ENCODE results near the gene RPS17.

The RPS17 gene

DNA sequence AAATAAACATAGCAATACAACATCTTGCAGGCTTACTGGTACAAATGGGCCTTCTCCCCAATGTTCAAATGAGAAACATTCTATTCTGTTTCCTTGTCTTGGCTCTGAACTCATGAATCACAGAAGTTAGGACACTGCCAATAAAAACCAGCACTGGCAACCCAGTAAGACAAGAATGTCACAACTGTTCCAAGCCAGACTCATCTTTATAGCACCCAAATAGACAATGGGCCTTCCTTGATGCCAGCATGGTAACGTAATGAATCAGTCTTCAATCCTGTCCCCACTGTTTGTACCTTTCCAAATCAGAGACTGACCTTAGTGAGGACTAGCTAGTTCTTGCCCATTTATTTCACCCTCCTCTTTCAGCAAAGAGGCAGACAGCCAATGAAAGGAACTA, 14.1 kb upstream of the RPS17 start:
- no peak for DNase-seq (ENCODE audit: low read depth)
- TF ChIP-seq CTCF (IDR thresholded peaks at IDR 0.05; ENCODE audit: low read depth, low read length), result no peak
- no peak for TF ChIP-seq POLR2A (IDR thresholded peaks at IDR 0.05; ENCODE audit: extremely low read depth, insufficient read length)
- TF ChIP-seq, protein P1, sequence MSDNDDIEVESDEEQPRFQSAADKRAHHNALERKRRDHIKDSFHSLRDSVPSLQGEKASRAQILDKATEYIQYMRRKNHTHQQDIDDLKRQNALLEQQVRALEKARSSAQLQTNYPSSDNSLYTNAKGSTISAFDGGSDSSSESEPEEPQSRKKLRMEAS (IDR thresholded peaks at IDR 0.05; ENCODE audit: low read depth, low read length), result no peak
- no peak for TF ChIP-seq MYC (IDR thresholded peaks at IDR 0.05; ENCODE audit: low read depth, low read length)
- no peak overlapping the region for H3K4me3 ChIP-seq (ENCODE audit: low read depth, low read length)

DNA sequence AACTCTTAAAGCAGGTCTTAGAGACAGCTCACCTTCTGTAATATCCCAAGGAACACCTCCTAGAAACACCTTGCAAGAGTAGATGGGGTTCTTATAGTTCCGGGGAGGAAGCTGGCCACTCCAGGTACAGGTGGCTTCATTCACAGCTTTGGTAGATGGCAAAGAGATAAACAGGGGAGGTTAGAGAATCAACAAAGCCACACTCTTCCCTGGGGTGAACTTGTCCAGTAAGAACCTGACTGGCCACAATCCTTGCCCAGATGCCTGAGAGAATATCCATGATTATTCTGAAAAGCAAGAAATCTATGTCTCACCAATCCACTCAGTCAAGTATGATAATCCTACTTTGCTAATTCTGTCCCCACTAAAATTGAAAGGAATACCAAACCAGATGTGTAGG, 13.6 kb upstream of the RPS17 start:
- H3K4me3 ChIP-seq (ENCODE audit: low read depth, low read length), result no peak overlapping the region
- TF ChIP-seq POLR2A (IDR thresholded peaks at IDR 0.05; ENCODE audit: extremely low read depth, insufficient read length), result no peak
- TF ChIP-seq, protein P1 (IDR thresholded peaks at IDR 0.05; ENCODE audit: low read depth, low read length), result no peak
- no peak for TF ChIP-seq CTCF (IDR thresholded peaks at IDR 0.05; ENCODE audit: low read depth, low read length)
- TF ChIP-seq MYC (IDR thresholded peaks at IDR 0.05; ENCODE audit: low read depth, low read length), result no peak
- no peak for DNase-seq (ENCODE audit: low read depth)

- H3K4me3 ChIP-seq (ENCODE audit: low read depth, low read length), result no peak overlapping the region
- no peak for DNase-seq (ENCODE audit: low read depth)
- TF ChIP-seq POLR2A (IDR thresholded peaks at IDR 0.05; ENCODE audit: extremely low read depth, insufficient read length) (no peak), MYC (IDR thresholded peaks at IDR 0.05; ENCODE audit: low read depth, low read length) (no peak), CTCF (IDR thresholded peaks at IDR 0.05; ENCODE audit: low read depth, low read length) (no peak)
- TF ChIP-seq, protein P1 (IDR thresholded peaks at IDR 0.05; ENCODE audit: low read depth, low read length), result no peak
These were observed 12.6 kb upstream of the RPS17 start for GRCh38 chr15:82552861-82553260.

GRCh38 chr15:82551646-82552247, 11.5 kb upstream of the RPS17 start:
- TF ChIP-seq CTCF (IDR thresholded peaks at IDR 0.05; ENCODE audit: low read depth, low read length), result no peak
- TF ChIP-seq, protein P1 (IDR thresholded peaks at IDR 0.05; ENCODE audit: low read depth, low read length), result no peak
- no peak for TF ChIP-seq POLR2A (IDR thresholded peaks at IDR 0.05; ENCODE audit: extremely low read depth, insufficient read length)
- no peak for TF ChIP-seq MYC (IDR thresholded peaks at IDR 0.05; ENCODE audit: low read depth, low read length)
- DNase-seq (ENCODE audit: low read depth), result no peak
- no peak overlapping the region for H3K4me3 ChIP-seq (ENCODE audit: low read depth, low read length)

DNA sequence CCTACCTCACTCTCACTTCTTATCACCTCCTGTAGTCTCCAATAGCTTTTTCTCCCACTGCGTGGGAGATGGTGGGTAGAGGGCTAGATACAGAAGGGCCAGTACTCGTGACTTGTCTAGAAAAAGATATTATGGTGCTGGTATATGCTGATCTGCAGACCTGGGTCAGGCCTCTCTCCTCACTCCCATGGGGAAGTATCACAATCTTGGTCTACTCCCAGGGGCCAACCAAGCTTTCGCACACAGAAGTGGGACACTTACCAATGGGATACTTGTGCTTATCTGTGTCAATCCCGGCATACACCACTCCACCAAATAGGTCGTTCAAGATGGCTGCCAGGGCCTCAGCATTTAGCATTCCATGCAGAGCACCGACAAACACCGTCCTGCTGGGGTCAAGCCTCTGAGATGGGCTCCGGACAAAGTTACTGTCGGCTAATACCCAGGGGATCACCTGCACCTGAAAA, 9.0 kb upstream of the RPS17 start:
- no peak overlapping the region for H3K4me3 ChIP-seq (ENCODE audit: low read depth, low read length)
- TF ChIP-seq MYC (IDR thresholded peaks at IDR 0.05; ENCODE audit: low read depth, low read length), result no peak
- no peak for TF ChIP-seq POLR2A (IDR thresholded peaks at IDR 0.05; ENCODE audit: extremely low read depth, insufficient read length)
- no peak for TF ChIP-seq CTCF (IDR thresholded peaks at IDR 0.05; ENCODE audit: low read depth, low read length)
- TF ChIP-seq, protein P1 (IDR thresholded peaks at IDR 0.05; ENCODE audit: low read depth, low read length), result no peak
- DNase-seq (ENCODE audit: low read depth), result no peak

Measured in NB4 (cell line).